ENCODE results near the gene MYRIP.
"Not testable (repeated sequence)": the region's sequence is repeated elsewhere in the genome, so short reads cannot be mapped to it uniquely, and the experiment has no call there.

Gene MYRIP

GRCh38 chr3:39808467-39809180 is 785 bp upstream of the MYRIP start:
- DNase-seq: no peak

GRCh38 chr3:39809995-39810595 is 686 bp downstream of the MYRIP start:
- no peak for DNase-seq

GRCh38 chr3:39810647-39811161 is 1.3 kb downstream of the MYRIP start:
- no peak for DNase-seq

GRCh38 chr3:39811561-39811960 is 2.2 kb downstream of the MYRIP start:
- no peak for DNase-seq

- no peak for DNase-seq
Measured at GRCh38 chr3:39812537-39812936, 3.1 kb downstream of the MYRIP start.

GRCh38 chr3:39814007-39814406 is 4.6 kb downstream of the MYRIP start:
- DNase-seq: no peak

- DNase-seq: no peak
Measured at GRCh38 chr3:39819899-39820298, 10.5 kb downstream of the MYRIP start.

GRCh38 chr3:39833764-39834163 is 24.4 kb downstream of the MYRIP start:
- DNase-seq: not testable (repeated sequence)

GRCh38 chr3:39839484-39839883 is 30.1 kb downstream of the MYRIP start:
- DNase-seq: no peak

GRCh38 chr3:39843440-39843839 is 34.0 kb downstream of the MYRIP start:
- DNase-seq: no peak

GRCh38 chr3:39848365-39848764 is 39.0 kb downstream of the MYRIP start:
- DNase-seq: no peak

- DNase-seq: no peak
Measured at GRCh38 chr3:39849992-39850715, 40.7 kb downstream of the MYRIP start.

GRCh38 chr3:39850716-39851032 is 41.3 kb downstream of the MYRIP start:
- DNase-seq: no peak

- DNase-seq: no peak
Measured at GRCh38 chr3:39855517-39855916, 46.1 kb downstream of the MYRIP start.

- no peak for DNase-seq
Measured at GRCh38 chr3:39869890-39870289, 60.5 kb downstream of the MYRIP start.

GRCh38 chr3:39870706-39871105 is 61.3 kb downstream of the MYRIP start:
- DNase-seq: no peak

- no peak for DNase-seq
Measured at GRCh38 chr3:39879581-39879980, 70.2 kb downstream of the MYRIP start.

- DNase-seq: no peak
Measured at GRCh38 chr3:39882111-39882510, 72.7 kb downstream of the MYRIP start.

- no peak for DNase-seq
Measured at GRCh38 chr3:39892068-39892467, 82.7 kb downstream of the MYRIP start.

GRCh38 chr3:39896184-39896583 is 86.8 kb downstream of the MYRIP start:
- no peak for DNase-seq

- DNase-seq: no peak
Measured at GRCh38 chr3:39900462-39901002, 91.1 kb downstream of the MYRIP start.

GRCh38 chr3:39903253-39903652 is 93.8 kb downstream of the MYRIP start:
- no peak for DNase-seq

- no peak for DNase-seq
Measured at GRCh38 chr3:39905788-39906187, 96.4 kb downstream of the MYRIP start.

- no peak for DNase-seq
Measured at GRCh38 chr3:39907981-39908380, 98.6 kb downstream of the MYRIP start.
